Right ventricle myocardium superior (tissue), 1 donor: ENCODE results near the gene OR7A5. TPM values are rescaled to one million over a fixed set of nuclear protein-coding genes. Genes with fewer than 3 reads are reported as not detected.

Experiments used
- ATAC-seq: fragments of 200-7000 bp; cut with Tn5 transposase; one replicate; pipeline ENCODE4 v1.9.1; 2020; ENCODE audit warnings: mild to moderate bottlenecking; ENCODE audit not compliant: poor library complexity
- DNase-seq: peaks from one replicate; pipeline ENCODE4 v3.0.0-alpha.2; 2020
- intact Hi-C: fragments of 100-400 bp; cut with DNase I; formaldehyde crosslinking; loops from one replicate; pipeline ENCODE4 v1.11.2; 2022
- long read RNA-seq: library from polyadenylated mRNA; unstranded; transcript quantifications from one replicate; pipeline ENCODE4 v2.0.0, GENCODE V29; 2021
- total RNA-seq: library from RNA; stranded (reverse); fragmentation: NEBNext Ultra II Directional; extraction: Animal tissue kit (Norgen Biotek cat#: 25700); gene quantifications from one replicate; pipeline ENCODE4 v1.2.1, GENCODE V29; 2021
- donor health status: DM: no; HTN: yes; CAD: no; lungs with severe emphysema.

The OR7A5 gene
- not detected for total RNA-seq
- long read RNA-seq = 0 reads

DNA sequence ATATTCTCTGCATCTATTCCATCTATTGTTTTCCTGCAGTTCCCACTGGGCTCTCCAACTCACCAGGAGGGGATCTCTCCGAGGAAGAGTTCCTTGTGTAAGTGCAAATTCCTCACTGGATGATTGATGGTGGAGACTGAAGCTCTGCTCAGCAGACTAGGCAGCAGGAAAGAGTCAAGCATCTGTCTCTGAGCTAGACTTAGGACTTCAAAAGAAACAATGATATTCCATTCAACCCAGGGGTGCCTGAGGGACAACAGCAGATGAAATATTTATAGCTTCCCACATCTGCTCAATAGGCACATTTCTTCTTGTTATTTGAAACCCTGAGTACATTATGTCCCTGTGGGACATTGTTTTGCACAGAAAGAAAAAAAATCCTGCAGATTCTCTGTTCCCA lies at the start of gene OR7A5, which contains the start of gene OR7C1:
OR7A5 (minus strand) TSS at position 175 of the 400 bp plus-strand sequence. CDS start 6,944 bp downstream, outside the sequence.
OR7C1 (minus strand) TSS at position 175 of the 400 bp plus-strand sequence. CDS start 35,049 bp downstream, outside the sequence.
- intact Hi-C loops = no loop called here
- peak; percentile 41 for ATAC-seq
- no peak for DNase-seq

GRCh38 chr19:14871619-14872230 lies 36.7 kb upstream of the OR7A5 start:
- intact Hi-C loops = no loop called here

GRCh38 chr19:14868497-14868896 lies 33.5 kb upstream of the OR7A5 start:
- intact Hi-C loops = no loop called here
- DNase-seq = no peak

More at GRCh38 chr19:14871619-14872230, 36.7 kb upstream of the OR7A5 start:
- DNase-seq (no peak), ATAC-seq (no peak)

GRCh38 chr19:14848822-14849221 lies 13.8 kb upstream of the OR7A5 start, which contains the start of gene OR7A10:
TSS of gene OR7A10 (minus strand) at chr19:14848922. CDS start at chr19:14841877, 7,045 bp downstream.
- no peak for DNase-seq

More at GRCh38 chr19:14868497-14868896, 33.5 kb upstream of the OR7A5 start:
- no peak for ATAC-seq

DNA sequence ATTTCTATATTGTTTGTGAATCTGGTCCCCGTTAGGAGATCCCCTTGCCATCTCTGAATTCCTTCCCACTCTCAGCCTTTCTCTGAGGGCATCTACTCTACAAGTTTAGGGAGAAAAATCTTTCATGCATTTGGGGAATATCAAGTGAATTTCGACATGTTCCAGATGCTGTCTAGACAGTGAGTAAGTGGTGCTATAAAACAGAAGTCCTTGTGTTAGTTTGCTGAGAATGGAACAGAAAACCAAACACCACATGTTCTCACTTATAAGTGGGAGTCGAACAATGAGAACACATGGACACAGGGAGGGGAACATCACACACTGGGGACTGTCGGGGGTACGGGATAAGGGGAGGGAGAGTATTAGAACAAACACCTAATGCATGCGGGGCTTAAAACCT lies 8.6 kb upstream of the OR7A5 start:
- intact Hi-C loops = no loop called here
- ATAC-seq = no peak

More at GRCh38 chr19:14848822-14849221, 13.8 kb upstream of the OR7A5 start, which contains the start of gene OR7A10:
- intact Hi-C loops = no loop called here
- no peak for ATAC-seq

DNA sequence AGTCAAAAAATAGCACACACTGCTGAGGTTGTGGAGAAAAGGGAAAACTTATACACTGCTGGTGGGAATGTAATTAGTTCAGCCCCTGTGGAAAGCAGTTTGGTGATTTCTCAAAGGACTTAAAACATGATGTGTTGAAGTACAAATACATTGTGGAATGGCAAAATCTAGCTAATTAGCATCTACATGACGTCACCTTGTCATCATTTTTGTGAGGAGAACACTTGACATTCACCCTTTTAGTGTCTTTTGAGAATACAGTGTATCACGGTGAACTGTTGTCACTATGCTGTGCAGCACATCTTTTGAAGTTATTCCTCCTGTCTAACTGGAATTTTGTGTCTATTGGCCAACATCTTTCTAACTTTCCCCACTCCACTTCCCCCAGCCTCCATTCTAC lies 8.2 kb upstream of the OR7A5 start:
- intact Hi-C loops = no loop called here
- DNase-seq (no peak), ATAC-seq (no peak)

More for the DNA sequence above, 8.6 kb upstream of the OR7A5 start:
- DNase-seq = no peak

DNA sequence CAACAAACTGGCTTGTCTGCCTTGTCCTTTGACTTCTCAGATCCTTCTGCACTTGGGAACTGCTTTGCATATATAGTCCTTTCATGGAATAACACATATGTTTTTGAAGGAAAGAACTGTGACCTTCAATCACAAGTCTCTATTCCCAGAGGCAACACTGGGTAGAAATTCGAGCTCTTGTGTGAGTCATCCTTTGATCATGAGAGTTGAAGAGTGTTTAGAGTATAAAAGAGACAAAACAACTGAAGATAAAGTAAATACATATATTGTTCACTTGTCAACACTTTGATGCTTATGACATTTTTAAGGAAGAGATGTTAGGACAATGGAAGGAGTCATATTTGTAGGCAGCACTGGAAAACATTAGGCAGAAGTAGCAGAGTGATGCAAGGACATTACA lies 5.2 kb upstream of the OR7A5 start:
- intact Hi-C loops = no loop called here
- ATAC-seq (no peak), DNase-seq (no peak)

DNA sequence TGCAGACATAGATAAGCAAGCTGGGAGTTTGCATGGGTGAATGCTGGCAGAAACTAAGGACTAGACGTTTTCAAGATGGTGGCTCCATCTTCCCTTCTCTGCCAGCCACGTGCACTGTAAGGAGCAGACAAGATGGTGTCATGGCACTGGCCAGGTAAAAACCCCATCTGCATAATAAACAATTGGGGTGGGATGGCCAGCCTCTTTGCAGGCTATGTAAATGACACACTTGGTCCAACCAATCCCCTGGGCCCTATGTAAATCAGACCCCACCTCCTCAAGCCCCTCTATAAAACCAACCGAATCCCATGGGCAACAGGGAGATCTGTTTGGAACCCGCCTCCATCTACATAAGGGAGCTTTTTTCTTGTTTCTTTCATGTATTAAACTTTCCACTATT lies 2.4 kb upstream of the OR7A5 start:
- intact Hi-C loops = no loop called here
- DNase-seq = no peak

GRCh38 chr19:14830702-14831101 lies 4.3 kb downstream of the OR7A5 start:
- intact Hi-C loops = no loop called here
- ATAC-seq (no peak), DNase-seq (no peak)

More for the DNA sequence above, 2.4 kb upstream of the OR7A5 start:
- ATAC-seq = no peak

DNA sequence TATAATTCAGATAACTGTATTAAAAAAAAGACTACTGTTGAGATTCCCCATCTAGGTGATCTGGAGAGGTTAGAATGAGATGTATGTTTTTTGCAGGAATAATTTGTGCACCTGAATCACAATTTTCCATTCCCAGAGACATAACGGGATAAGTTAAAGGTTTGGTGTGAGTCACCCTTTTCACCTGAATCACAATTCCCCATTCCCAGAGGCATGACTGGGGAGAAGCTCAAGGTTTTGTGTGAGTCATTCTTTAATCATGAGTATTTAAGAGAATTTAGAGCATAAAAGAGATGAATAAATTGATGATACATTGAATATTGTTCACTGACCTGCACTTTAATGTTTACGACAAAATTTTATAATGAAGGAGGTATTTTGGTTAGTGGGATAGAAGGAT lies 9.0 kb downstream of the OR7A5 start:
- DNase-seq (no peak), ATAC-seq (no peak)
- intact Hi-C loops = no loop called here

- DNase-seq (no peak), ATAC-seq (no peak)
- intact Hi-C loops = no loop called here
Observed at GRCh38 chr19:14821937-14822336, 13.0 kb downstream of the OR7A5 start.

GRCh38 chr19:14818588-14818987 lies 16.4 kb downstream of the OR7A5 start:
- DNase-seq = no peak
- intact Hi-C loops = no loop called here
- no peak for ATAC-seq

- intact Hi-C loops = no loop called here
- DNase-seq (no peak), ATAC-seq (no peak)
Observed at GRCh38 chr19:14817052-14817451, 17.9 kb downstream of the OR7A5 start.

DNA sequence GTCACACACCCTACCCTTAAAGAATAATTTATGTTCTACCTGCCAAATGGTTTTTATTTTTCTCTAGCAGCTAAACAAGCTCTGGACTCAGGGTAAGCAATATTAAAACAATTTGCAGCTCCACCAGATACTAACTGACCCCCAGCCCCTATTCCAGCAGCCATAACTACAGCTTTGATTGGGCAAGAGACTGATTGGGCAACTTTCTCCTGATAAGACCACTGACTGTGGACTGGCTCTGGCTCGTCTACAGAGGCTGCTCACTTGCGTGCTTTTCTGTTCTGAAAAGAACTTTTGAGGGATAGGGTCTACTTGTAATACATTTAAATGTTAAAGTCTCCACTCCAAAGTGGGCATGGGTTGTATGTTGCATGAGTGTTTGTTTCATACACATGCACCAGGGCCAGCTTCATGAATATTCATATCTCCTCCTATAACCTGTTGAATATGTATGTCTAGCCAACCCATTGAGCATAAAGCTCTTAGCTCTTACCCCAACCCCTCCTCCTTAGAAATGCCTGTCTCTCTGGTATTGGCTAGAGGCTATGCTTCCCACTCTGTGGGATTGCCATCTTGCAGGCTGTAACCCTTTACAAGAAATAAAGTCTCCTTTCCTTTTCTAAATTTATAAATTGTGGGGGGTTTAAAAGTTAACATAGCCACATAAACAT lies 19.9 kb downstream of the OR7A5 start:
- ATAC-seq (no peak), DNase-seq (no peak)
- intact Hi-C loops = no loop called here

- ATAC-seq = peak; percentile 53
- DNase-seq = no peak
- intact Hi-C loops = no loop called here
Observed at GRCh38 chr19:14809272-14810057, 25.5 kb downstream of the OR7A5 start.

- no peak for DNase-seq
- intact Hi-C loops = no loop called here
- no peak for ATAC-seq
Observed at GRCh38 chr19:14804765-14805164, 30.2 kb downstream of the OR7A5 start.

DNA sequence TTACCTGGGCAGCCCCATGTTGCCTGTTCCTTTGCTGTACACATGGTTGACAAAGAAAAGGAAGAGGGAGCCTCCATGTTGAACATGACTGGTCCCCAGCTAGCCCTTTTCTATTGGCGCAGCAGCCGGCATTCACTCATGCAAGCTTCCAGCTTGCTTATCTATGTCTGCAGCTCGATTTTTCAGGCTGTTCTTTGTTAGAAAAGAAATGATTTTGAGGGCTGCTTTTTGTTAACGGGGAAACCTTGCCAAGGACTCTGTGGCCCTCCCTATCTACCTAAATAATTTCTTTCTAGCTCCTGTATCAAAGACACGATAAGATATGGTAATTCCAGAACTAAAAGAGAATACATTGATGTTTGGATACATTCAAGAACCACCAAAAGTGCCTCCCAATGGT lies 36.2 kb downstream of the OR7A5 start:
- ATAC-seq (no peak), DNase-seq (no peak)
- intact Hi-C loops = no loop called here

DNA sequence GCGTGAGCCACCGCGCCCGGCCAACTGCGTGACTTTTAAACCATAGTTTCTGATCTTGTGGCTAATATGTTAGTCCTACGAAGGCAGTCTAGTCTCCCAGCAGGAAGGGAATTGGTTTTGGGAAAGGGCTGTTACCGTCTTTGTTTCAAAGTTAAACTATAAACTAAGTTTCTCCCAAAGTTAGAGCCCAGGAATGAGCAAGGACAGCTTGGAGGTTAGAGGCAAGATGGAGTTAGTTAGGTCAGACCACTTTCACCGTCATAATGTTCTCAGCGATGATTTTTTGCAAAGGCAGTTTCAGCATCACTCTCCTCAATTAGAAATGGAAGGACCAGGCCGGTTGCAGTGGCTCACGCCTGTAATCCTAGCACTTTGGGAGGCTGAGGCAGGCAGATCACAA lies 39.0 kb downstream of the OR7A5 start:
- ATAC-seq (no peak), DNase-seq (no peak)
- intact Hi-C loops = no loop called here

GRCh38 chr19:14795078-14795721 lies 39.8 kb downstream of the OR7A5 start:
- ATAC-seq (no peak), DNase-seq (no peak)
- intact Hi-C loops = no loop called here
